ENCODE results near the gene CDH11. TPM values are rescaled to one million over a fixed set of nuclear protein-coding genes. Genes with fewer than 3 reads are reported as not detected.

The CDH11 gene
- total RNA-seq, 1 experiment from 2014 or later = 297 TPM

DNA sequence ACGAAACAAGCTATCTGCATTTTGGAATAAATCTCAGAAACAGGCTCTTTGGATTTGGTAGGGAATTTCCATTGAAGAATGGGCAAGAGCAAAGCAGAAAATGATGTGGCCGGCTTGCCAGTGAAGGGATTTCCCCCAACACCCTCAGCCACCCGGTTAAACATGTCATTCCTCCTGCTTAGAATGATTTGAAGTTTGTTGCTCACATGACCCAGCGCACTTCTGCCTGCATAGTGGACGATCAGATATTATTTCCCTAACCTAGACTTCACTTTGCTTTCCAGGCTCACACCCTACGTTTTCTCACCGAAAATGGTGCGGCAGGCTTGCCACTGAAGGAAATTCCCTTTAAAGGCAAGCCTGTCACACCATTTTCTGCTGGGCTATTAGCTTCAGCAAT, 170.7 kb downstream of the CDH11 start:
- no peak overlapping the region for H3K27ac ChIP-seq (ENCODE audit: low read depth, low read length, poor library complexity, severe bottlenecking)
- DNase-seq (ENCODE audit: low spot score) = no peak
- ChIA-PET CTCF (no interaction called here), POLR2A (ENCODE audit: low non-redundant PET) (no interaction called here)
- TF ChIP-seq EZH2 (IDR thresholded peaks at IDR 0.05; ENCODE audit: borderline replicate concordance, low read depth, low read length, poor library complexity, severe bottlenecking) = no peak
- TF ChIP-seq CTCF (conservative IDR thresholded peaks at IDR 0.05; ENCODE audit: low read depth, low read length) = no peak
- BruUV-seq (replicated peaks) = no TSS peak
- no peaks in the 10 kb centered on the region for H3K9me3 ChIP-seq (ENCODE audit: low read depth, low read length, poor library complexity, severe bottlenecking)
- no peak overlapping the region for H3K4me3 ChIP-seq (ENCODE audit: low read depth, low read length, poor library complexity, severe bottlenecking)
- peaks cover 39% of the 10 kb centered on the region for H3K36me3 ChIP-seq (ENCODE audit: insufficient read depth, low read length, poor library complexity, severe bottlenecking)
- peaks cover 24% of the 10 kb centered on the region for H3K4me1 ChIP-seq (ENCODE audit: insufficient read depth, low read length, poor library complexity, severe bottlenecking)
- H3K27me3 ChIP-seq (replicated peaks; ENCODE audit: insufficient read depth, low read depth, low read length, poor library complexity) = no peaks in the 10 kb centered on the region
- intact Hi-C loops (cut with micrococcal nuclease; ENCODE audit: unreplicated experiment) = no loop called here

DNA sequence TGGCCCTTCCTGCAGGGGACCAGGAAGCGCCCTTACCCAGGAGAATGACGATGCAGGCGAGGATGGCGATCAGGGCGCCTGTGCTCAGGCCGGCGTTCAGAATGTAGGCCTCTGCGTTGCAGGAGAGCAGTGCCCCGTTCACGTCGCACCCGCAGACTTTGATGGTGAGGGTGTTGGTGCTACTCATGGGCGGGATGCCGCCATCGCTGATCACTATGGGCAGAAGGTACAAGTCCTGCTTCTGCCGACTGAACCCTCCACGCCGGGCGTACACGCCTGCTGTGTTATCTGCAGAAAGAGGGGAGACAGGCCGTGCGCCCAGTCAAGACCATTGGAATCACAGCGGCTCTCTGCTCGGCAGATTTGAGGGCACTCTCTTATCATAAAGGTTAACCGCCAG, 171.1 kb downstream of the CDH11 start:
- CTCF ChIA-PET = no interaction called here
- intact Hi-C loops (cut with micrococcal nuclease; ENCODE audit: unreplicated experiment) = no loop called here
- H3K27me3 ChIP-seq (replicated peaks; ENCODE audit: insufficient read depth, low read depth, low read length, poor library complexity) = no peaks in the 10 kb centered on the region
- BruUV-seq (replicated peaks) = no TSS peak
- peaks cover 24% of the 10 kb centered on the region for H3K4me1 ChIP-seq (ENCODE audit: insufficient read depth, low read length, poor library complexity, severe bottlenecking)
- DNase-seq (ENCODE audit: low spot score) = no peak
- peaks cover 43% of the 10 kb centered on the region for H3K36me3 ChIP-seq (ENCODE audit: insufficient read depth, low read length, poor library complexity, severe bottlenecking)
- TF ChIP-seq CTCF (conservative IDR thresholded peaks at IDR 0.05; ENCODE audit: low read depth, low read length) (no peak), EZH2 (IDR thresholded peaks at IDR 0.05; ENCODE audit: borderline replicate concordance, low read depth, low read length, poor library complexity, severe bottlenecking) (no peak)
- no peak overlapping the region for H3K4me3 ChIP-seq (ENCODE audit: low read depth, low read length, poor library complexity, severe bottlenecking)
- H3K27ac ChIP-seq (ENCODE audit: low read depth, low read length, poor library complexity, severe bottlenecking) = no peak overlapping the region
- no peaks in the 10 kb centered on the region for H3K9me3 ChIP-seq (ENCODE audit: low read depth, low read length, poor library complexity, severe bottlenecking)
- POLR2A ChIA-PET (ENCODE audit: low non-redundant PET) = no interaction called here

DNA sequence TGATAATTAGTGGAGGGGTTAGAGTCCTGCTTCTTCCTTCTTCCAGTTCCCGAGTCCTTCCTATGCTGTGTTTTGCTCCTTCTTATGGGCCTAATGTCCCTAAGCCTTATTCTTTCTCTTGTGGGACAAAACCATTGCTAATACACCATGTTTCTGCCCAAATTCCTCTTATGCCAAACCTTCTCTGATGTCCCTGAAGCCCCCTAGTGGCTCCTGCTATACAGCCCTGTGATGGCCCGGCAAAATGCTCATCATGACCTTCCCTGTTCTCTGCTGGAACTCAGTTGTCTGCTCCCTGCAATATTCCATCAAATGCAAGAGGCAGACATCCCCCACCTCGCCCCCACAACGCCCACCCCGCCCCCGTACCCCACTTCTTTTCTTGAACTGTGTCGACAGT, 171.6 kb downstream of the CDH11 start:
- Histone ChIP-seq H3K9me3 (ENCODE audit: low read depth, low read length, poor library complexity, severe bottlenecking) (no peaks in the 10 kb centered on the region), H3K4me3 (ENCODE audit: low read depth, low read length, poor library complexity, severe bottlenecking) (no peak overlapping the region), H3K27me3 (replicated peaks; ENCODE audit: insufficient read depth, low read depth, low read length, poor library complexity) (no peaks in the 10 kb centered on the region), H3K27ac (ENCODE audit: low read depth, low read length, poor library complexity, severe bottlenecking) (no peak overlapping the region), H3K36me3 (ENCODE audit: insufficient read depth, low read length, poor library complexity, severe bottlenecking) (peaks cover 47% of the 10 kb centered on the region), H3K4me1 (ENCODE audit: insufficient read depth, low read length, poor library complexity, severe bottlenecking) (peaks cover 24% of the 10 kb centered on the region)
- TF ChIP-seq CTCF (conservative IDR thresholded peaks at IDR 0.05; ENCODE audit: low read depth, low read length) (peak; percentile 47), EZH2 (IDR thresholded peaks at IDR 0.05; ENCODE audit: borderline replicate concordance, low read depth, low read length, poor library complexity, severe bottlenecking) (no peak)
- ChIA-PET CTCF (no interaction called here), POLR2A (ENCODE audit: low non-redundant PET) (no interaction called here)
- BruUV-seq (replicated peaks) = no TSS peak
- peak; percentile 27 for DNase-seq (ENCODE audit: low spot score)
- intact Hi-C loops (cut with micrococcal nuclease; ENCODE audit: unreplicated experiment) = no loop called here
